NT2/D1 (cell line): Measurements from ENCODE around the gene DOK5.

Source experiments
- SUZ12 ChIP-seq: IDR thresholded peaks from 2 replicates; pipeline ENCODE4 v1.6.1; 2011; ENCODE audit not compliant: insufficient read length, insufficient read depth; ENCODE audit errors: extremely low read depth
- YY1 ChIP-seq: IDR thresholded peaks from 2 replicates; pipeline ENCODE4 v1.6.1; 2011; ENCODE audit not compliant: insufficient read length, insufficient read depth
- ZNF274 ChIP-seq: IDR thresholded peaks from 2 replicates; pipeline ENCODE4 v1.6.1; 2011; ENCODE audit warnings: mild to moderate bottlenecking, low read depth, low read length

DNA sequence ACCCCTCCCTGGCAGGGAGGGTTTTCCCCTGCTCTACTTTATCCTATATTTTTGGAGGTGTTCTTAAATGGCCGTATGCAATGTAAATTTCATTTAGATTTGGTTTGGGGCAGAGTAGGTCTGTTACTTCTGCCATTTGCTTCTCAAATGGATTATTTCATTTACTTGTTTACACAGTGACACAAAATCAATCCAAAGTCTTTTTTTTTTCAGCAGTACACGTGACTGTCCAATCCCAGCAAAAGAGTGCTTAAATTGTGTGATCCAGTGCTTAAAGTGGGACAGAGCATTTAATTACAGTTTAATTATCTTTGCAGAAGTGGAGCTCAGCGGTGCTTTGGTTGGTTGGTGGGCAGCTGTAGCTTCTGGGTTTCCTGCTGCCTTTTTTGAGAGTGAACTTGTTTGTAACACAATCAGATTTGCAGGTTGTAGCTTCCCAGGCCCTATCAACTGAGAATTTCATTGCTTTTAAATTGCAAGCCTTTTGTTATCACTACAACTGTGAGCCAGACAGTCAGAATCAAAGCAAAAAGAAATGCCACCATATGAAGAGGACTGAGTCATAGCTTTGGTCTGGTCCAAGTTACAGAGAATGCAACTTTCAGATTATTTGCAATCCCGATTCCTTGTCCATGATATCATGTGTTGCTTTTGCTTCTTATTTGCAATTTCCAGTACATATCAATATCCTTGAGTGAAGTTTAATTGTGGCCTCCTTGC lies 216.9 kb downstream of the DOK5 start:
- TF ChIP-seq SUZ12 (no peak), YY1 (no peak), ZNF274 (no peak)
